GM19328 (cell line): ENCODE data around the gene ITIH6.
"Not testable (repeated sequence)": the region's sequence is repeated elsewhere in the genome, so short reads cannot be mapped to it uniquely, and the experiment has no call there.

Experiments used
- ATAC-seq: cut with Tn5 transposase; IDR thresholded peaks from one replicate; pipeline ENCODE4 v1.9.1; 2021; ENCODE audit warnings: mild to moderate bottlenecking, moderate library complexity; ENCODE audit not compliant: unreplicated experiment

Gene ITIH6

DNA sequence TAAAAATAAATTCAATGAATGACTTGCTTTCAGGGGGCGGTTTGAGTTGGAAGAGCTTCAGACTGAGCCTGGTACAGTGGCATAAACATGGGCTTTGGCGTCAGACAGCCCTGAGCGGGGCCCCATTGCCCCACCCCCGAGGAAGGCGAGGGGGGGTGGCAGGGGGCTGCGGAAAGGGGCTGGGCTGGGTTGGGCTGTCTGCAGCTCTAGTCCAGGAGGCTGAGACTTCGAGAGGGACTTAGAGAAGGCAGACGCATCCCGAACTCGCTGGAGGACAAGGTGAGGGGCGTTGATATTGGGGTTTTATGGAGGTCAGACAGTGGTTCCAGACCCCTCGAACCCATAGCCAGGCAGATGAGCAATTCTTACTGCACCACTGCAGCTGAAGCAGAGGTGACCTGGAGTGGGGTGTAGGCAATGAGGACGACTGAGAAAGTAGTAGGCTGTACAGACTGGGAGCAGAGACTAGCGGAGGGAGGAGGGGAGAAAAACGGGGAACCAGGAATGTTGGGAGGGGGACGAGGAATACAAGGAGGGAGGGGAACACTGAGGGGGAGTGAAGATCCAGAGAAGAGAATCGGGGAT lies 9.6 kb upstream of the ITIH6 start, which contains the start of gene MAGED2:
TSS of gene MAGED2 (plus strand) at position 222 of the 585 bp plus-strand sequence. CDS start 1,587 bp downstream, outside the sequence.
- no peak for ATAC-seq

GRCh38 chrX:54799046-54799445 lies 991 bp upstream of the ITIH6 start:
- no peak for ATAC-seq

DNA sequence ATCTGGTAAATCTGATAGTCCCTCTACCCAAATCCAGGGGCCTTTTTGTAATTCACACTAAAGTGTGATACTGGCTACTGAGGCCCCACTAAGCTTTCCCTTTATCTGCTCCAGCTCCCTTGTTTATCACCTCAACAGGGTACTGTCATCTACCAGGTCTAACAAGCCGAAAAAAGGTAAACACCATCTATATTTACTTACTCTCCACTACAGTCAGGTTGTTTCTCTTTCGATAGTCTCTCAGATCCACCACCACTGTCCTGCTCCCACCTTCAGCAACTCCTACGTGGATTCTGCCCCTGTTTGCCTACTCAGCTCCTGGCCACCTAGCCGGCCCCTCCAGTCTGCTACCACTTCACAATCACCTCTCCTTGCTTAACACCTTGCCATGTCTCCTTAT lies 3.3 kb downstream of the ITIH6 start:
- ATAC-seq: no peak

GRCh38 chrX:54794028-54794427 lies 4.0 kb downstream of the ITIH6 start:
- ATAC-seq: no peak

- not testable (repeated sequence) for ATAC-seq
Measured at GRCh38 chrX:54789405-54789804, 8.7 kb downstream of the ITIH6 start.

DNA sequence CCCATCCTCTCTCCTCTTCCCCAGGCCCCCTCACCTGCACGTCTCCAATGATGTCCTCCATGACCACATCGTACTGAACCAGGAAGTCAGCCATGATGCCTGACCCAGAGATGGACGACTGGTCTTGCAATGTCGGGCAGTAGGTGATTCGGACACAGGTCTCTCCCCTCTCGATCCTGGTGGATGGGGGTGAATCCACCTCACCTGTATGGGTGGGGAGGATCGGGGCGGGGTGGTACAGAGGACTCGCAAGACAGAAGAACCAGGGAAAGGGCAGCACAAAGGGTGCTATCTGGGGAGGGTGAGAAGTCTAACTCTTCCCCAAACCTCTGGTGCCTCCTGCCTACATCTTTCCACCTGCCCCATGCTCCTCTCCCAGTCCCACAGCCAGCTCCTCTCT lies 9.6 kb downstream of the ITIH6 start:
- ATAC-seq: no peak

GRCh38 chrX:54786967-54787366 lies 11.1 kb downstream of the ITIH6 start:
- no peak for ATAC-seq

GRCh38 chrX:54785901-54786300 lies 12.2 kb downstream of the ITIH6 start:
- no peak for ATAC-seq

- no peak for ATAC-seq
Measured at GRCh38 chrX:54776987-54777672, 20.9 kb downstream of the ITIH6 start.

GRCh38 chrX:54776061-54776460 lies 22.0 kb downstream of the ITIH6 start:
- ATAC-seq: no peak

DNA sequence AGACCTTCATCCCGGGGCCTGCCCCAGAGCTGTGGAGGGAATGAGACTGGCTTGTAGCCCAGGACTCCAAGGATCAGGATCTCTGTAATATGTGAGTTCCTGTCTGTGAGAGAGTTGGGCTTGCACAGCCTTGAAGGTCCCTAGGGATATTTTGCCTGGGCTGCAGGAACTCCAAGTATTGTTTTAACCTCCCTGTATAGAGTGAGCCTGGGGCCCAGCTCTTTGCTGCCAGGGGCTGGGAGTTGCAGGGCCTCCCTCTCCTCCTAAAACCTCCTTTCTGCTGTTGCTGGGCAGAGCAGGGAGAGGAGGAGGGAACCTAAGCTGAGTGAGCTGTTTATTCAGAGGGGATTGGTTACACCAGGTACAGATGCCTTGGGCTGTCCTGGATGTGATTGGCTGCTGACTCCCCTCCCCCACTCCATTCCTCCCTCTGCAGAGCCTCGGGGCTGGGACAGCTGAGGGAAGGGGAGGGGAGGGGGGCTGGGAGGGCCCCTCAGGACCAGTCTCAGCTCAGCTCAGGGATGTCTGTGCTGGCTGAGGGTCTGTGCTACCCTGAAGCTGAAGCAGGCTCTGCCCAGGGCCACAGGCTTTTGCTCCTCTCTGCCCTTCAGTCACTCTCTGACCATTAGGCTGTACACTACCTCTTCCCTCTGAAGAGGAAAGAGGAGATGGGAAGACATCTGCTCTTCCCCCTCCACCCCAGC lies 23.5 kb downstream of the ITIH6 start:
- not testable (repeated sequence) for ATAC-seq

DNA sequence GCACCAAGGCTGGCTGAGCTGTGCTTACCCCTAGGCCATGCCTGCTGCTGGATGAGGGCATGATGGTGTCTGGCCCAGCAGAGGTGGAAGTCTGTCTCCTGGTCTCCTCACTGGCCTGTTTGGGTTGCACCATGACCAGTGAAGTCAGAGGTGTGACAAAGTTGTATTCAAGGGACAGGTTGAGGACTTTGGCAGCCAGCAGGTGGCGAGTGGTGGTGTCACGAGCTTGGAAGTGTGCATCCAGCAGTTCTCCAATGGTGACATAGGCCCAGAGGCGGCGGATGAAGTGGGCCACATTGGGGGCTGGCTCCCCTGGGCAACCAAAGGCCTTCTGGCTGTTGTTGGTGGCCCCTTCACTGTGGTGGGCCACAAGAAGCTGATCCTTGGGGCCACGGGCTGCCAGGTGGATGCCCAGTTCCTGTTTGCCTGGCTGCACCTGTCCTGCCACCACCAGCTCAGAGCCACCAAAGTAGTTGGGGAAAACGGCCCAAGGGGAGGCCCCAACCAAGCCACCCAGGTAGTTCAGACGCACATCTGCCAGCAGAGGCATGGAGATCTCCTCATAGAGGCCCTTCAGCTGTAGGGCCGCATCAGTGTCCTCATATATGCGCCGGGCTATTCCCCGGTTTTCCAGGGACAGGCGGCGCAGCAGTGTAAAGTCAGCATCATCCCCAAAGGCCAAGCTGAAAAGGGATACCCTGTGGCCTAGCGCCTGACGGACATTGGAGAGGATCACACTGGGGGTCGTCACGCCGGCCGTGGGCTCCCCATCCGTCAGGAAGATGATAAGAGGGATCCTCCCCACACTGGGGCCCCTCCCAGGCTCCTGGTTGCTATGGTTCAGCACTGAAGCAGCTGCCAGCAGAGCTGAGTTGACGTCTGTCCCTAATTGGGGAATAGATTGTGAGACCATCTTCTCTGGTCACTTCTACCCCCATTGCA lies 39.7 kb downstream of the ITIH6 start:
- no peak for ATAC-seq

GRCh38 chrX:54754854-54755253 lies 43.2 kb downstream of the ITIH6 start:
- no peak for ATAC-seq

DNA sequence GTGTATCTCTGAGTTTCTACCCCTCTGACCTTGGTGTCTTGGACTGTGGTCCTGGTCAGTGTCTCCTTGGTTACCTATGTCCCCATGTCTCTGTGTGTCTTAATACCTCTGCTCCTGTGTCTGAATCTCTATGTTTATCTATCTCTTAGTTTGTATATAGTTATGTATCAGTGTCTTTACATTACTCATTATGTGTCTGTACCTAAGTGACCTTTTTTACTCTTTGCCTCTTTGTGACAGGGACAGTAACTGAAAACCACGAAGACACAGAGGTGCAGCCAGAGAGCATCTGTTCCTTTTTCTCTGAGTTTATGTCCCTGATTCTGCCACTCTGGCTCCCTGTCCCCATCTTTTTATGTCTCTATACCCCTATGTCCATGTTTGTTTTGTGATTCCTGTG lies 49.4 kb downstream of the ITIH6 start:
- no peak for ATAC-seq

DNA sequence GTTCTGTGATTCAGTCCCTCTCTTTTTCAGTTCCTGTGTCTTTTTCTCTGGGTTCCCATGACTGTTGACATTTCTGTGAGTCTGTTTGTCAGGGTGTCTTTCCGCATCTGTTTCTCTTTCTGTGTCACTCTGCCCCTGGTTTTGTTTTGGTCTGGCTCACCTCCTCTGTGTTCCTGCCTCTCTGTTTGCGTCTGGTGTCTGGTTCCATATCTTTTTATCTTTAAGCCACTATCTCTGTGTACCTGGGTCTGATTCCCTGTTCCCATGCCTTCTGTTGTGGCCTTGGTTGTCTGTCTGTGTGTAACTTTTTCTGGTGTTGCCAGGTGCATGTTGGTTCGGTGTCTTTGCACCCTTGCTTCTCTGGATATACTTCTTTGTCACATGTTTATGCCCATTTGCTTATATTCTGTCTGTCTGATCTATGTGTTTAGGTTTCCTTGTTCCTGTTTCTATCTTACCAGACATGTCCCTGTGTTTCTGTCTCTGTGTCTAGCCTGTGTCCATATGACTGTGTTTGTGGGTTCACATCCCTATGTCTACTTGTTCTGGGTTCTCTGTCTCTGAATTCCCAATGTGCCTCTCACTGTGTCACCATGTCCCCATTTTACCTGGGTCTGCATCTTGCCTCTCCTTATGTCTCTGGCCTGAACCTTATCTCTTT lies 50.2 kb downstream of the ITIH6 start:
- ATAC-seq: no peak

DNA sequence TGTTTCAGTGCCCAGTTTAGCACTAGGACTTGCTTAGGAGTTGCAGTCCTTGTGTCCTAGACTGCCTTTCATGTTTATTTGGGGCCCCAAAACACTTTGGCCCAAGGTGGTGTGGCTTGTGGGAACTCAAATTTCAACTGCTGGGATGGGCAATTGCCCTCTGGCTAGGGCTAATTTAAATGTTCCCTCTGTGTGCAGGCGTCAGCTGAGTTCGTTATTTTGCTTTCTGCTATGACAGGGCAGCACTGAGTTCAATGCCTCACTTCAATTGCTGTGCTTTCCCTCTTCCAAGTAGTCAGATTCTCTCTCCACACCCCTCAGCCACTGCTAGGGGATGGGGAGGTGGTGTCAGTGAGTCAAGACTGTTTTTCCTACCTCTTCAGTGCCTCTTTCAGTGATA lies 51.1 kb downstream of the ITIH6 start:
- ATAC-seq: no peak

DNA sequence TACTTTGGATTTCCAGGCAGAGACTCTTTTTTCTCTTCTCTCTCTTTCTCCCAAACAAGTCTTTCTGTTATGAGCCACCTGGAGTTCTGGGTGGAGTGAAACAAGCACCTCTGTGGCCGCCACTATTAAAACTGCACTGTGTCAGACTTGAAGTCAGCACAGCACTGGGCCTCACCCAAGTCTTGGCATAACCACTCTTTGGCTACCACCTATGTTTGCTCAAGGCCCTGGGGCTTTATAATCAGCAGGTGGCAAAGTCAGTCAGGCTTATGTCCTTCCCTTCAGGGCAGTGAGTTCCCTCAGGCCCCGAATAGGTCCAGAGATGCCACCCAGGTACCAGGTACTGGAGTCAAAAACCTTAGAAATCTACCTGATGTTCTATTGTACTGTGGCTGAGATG lies 52.4 kb downstream of the ITIH6 start:
- ATAC-seq: no peak

DNA sequence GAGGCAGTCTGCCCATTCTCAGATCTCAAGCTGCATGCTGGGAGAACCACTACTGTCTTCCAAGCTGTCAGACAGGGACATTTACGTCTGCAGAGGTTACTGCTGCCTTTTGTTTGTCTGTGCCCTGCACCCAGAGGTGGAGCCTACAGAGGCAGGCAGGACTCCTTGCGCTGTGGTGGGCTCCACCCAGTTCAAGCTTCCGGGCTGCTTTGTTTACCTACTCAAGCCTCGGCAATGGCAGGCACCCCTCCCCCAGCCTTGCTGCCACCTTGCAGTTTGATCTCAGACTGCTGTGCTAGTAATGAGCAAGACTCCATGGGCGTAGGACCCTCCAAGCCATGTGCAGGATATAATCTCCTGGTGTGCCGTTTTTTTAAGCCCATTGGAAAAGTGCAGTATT lies 59.5 kb downstream of the ITIH6 start:
- not testable (repeated sequence) for ATAC-seq

DNA sequence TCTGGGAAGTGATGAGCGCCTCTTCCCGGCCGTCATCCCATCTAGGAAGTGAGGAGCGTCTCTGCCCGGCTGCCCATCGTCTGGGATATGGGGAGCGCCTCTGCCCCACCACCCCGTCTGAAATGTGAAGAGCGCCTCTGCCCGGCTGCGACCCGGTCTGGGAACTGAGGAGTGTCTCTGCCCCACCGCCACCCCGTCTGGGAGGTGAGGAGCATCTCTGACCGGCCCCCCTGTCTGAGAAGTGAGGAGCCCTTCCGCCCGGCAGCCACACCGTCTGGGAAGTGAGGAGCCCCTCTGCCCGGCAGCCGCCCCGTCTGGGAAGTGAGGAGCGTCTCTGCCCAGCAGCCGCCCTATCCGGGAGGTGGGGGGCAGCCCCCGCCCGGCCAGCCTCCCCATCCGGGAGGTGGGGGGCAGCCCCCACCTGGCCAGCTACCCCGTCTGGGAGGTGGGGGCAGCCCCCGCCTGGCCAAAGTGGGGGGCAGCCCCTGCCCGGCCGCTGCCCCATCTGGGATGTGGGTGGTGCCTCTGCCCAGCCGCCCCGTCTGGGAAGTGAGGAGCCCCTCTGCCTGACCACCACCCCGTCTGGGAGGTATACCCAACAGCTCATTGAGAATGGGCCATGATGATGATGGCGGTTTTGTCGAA lies 61.6 kb downstream of the ITIH6 start:
- not testable (repeated sequence) for ATAC-seq

DNA sequence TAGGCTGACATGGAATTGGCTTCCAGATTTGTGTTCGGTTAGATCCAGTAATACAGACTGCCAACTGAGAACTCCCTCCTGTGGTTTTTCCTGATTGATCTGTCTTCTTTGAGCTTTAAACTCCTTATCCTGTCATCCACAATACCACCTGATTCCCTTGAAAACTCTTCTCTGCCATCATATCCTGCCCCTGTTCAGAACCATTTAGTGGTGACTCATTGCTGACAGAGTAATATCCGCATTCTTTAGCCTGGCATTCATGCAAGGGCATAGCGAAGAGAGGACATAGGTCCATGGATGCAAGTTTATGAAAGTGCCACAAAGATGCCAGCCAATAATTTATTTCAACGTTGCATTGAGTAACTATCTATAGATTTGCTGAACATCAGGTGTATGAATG lies 76.6 kb downstream of the ITIH6 start:
- ATAC-seq: no peak
